Measurements from ENCODE around the gene COQ3. TPM values are rescaled to one million over a fixed set of nuclear protein-coding genes. Genes with fewer than 3 reads are reported as not detected.

COQ3 gene
- total and polyA plus RNA-seq, 2 of the 4 experiments (the other 2 are of a cell fraction): 8.2 to 8.9 TPM

DNA sequence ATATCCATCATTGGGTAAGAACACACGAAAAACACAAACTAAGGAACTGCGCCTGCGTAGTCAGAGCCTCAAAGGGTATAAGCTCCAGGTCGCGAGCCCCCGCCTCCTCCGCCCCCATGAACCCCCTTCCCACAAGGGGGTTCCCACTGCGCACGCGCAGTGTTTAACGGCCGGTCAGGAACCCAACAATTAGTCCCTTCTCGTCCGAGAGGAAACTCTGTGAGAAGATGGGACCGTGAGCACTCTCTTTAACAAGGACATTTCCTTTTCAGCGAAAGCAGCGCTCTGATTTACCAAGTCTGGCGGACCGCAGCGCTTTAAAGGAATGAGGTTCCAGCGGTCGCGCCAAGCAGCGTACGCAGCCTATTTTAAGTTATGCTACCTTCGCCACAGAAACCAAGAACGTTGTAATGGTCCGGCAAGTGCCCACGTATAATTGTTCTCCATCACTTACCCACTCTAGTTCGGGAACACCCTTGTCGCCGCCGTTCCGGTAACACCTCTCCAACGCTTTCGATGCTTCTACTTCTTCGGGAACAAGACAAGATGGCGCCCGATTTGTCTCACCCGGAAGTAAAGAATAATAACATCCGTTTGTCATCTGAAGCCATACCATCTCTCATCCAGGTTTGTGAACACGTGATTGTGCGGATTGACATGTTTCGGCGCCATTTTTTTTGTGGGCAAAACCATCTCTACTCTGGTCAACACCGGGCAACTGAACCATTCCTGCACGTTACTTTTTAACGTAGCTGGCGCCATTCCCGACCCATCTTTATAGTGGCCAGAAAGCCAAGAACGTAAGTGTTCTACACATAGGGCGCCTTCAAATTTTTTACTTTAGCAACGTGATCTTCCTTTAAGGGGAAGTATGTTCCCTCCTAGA, 31.0 kb upstream of the COQ3 start, which contains the start of gene PNISR (continued):
- no peak for TF ChIP-seq MAFK (IDR thresholded peaks at IDR 0.05; ENCODE audit: low read depth, low read length)
- TF ChIP-seq, protein P1, sequence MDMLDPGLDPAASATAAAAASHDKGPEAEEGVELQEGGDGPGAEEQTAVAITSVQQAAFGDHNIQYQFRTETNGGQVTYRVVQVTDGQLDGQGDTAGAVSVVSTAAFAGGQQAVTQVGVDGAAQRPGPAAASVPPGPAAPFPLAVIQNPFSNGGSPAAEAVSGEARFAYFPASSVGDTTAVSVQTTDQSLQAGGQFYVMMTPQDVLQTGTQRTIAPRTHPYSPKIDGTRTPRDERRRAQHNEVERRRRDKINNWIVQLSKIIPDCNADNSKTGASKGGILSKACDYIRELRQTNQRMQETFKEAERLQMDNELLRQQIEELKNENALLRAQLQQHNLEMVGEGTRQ (IDR thresholded peaks at IDR 0.05; ENCODE audit: low read depth, low read length): peak; percentile 94

DNA sequence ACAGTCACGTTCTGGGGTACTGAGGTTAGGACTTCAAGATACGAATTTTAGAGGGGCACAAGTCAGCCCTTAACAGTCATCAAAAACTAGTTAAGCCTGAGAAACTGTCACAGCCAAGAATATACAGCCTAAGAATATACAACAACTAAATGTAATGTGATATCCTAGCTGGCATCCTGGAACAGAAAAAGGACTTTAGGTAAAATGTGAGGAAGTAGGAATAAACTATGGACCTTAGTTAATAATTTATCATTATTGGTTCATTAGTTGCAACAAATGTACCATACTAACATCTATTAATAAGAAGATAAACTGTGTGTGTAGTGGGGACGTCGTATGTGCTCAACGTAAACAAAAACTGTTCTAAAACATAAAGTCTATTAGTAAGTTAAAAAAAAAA, 30.0 kb upstream of the COQ3 start:
- H3K9me3 ChIP-seq (ENCODE audit: control insufficient read depth, insufficient read depth, low read length): no peaks in the 10 kb centered on the region
- H3K36me3 ChIP-seq (ENCODE audit: control insufficient read depth, insufficient read depth, low read length): no peaks in the 10 kb centered on the region
- H3K4ac ChIP-seq (ENCODE audit: low read depth, low read length): no peak overlapping the region
- H2BK5ac ChIP-seq (ENCODE audit: low read depth, low read length, poor library complexity, severe bottlenecking): no peak overlapping the region
- ATAC-seq (ENCODE audit: low read depth) (no peak), DNase-seq (no peak)
- CTCF ChIA-PET: interaction anchor here (0.6 to 1.3 kb wide), 2 partner anchors 93 to 678 kb away, joined by 3 to 4 read pairs; no protein-coding TSS in a partner anchor
- no peak overlapping the region for H2AK9ac ChIP-seq (replicated peaks; ENCODE audit: low read depth, low read length, poor library complexity)
- dilution Hi-C loops (cut with HindIII; ENCODE audit: low sequenced_read_pairs, unreplicated experiment) (no loop called here), in situ Hi-C loops (cut with MboI; ENCODE audit: low sequenced_read_pairs) (no loop called here), intact Hi-C loops (cut with micrococcal nuclease) (loop anchor here (1.0 kb wide), 1 partner anchor 9 kb away; no protein-coding TSS in a partner anchor)
- H3K4me2 ChIP-seq (ENCODE audit: low read depth, low read length): peak overlapping the region; percentile 55
- POLR2A ChIA-PET (ENCODE audit: unreplicated experiment): interaction anchor here (0.5 to 0.6 kb wide), 2 partner anchors 10 to 62 kb away, joined by 4 to 5 read pairs; no protein-coding TSS in a partner anchor
- peaks cover 5 to 37% of the 10 kb centered on the region in 2 experiments for H3K79me1 ChIP-seq (ENCODE audit: low read depth in 1 of 2, low read length in 2 of 2)
- peaks cover 52% of the 10 kb centered on the region for H4K20me1 ChIP-seq (ENCODE audit: insufficient read depth, low read length)
- 0 out of 2 replicates have a peak, but pooled peaks cover 2% of the 10 kb centered on the region for H3K9me1 ChIP-seq (ENCODE audit: insufficient read depth, low read length)
- no peak overlapping the region for H2BK120ac ChIP-seq (ENCODE audit: low read depth, low read length)
- no peak overlapping the region for H3K27ac ChIP-seq (ENCODE audit: insufficient read depth, low read length)
- no peak overlapping the region for H4K5ac ChIP-seq (ENCODE audit: low read depth, low read length)
- H3K56ac ChIP-seq (ENCODE audit: extremely low read depth, insufficient read depth, low read length): no peak overlapping the region
- H2BK20ac ChIP-seq (ENCODE audit: low read depth, low read length): no peak overlapping the region
- TSS peak; percentile 44 for BruUV-seq (replicated peaks)
- no peak overlapping the region for H3K14ac ChIP-seq (replicated peaks; ENCODE audit: low read depth, low read length)
- no peak overlapping the region for H3K18ac ChIP-seq (ENCODE audit: low read depth, low read length)
- WGBS, 2 experiments (ENCODE audit: extremely low coverage in 2 of 2, insufficient read length in 1 of 2): no CpG with 5 or more reads among the region's 5 CpGs
- H2AK5ac ChIP-seq (ENCODE audit: low read depth, low read length): no peak overlapping the region
- H4K8ac ChIP-seq (ENCODE audit: low read depth in 2 of 2, low read length in 2 of 2): no peak overlapping the region
- no peak overlapping the region for H2AFZ ChIP-seq (replicated peaks; ENCODE audit: low read length, poor library complexity)
- peak overlapping the region; percentile 52 for H3K4me3 ChIP-seq (ENCODE audit: insufficient read depth, low read depth, low read length)
- H2BK15ac ChIP-seq (ENCODE audit: low read depth, low read length): no peak overlapping the region
- no peak overlapping the region for H3K23ac ChIP-seq (ENCODE audit: low read depth, low read length)
- no peaks in the 10 kb centered on the region for H3K27me3 ChIP-seq (ENCODE audit: control insufficient read depth, insufficient read depth, low read length)
- no peak overlapping the region for H3K9ac ChIP-seq (ENCODE audit: low read depth, low read length)
- H4K91ac ChIP-seq (ENCODE audit: insufficient read depth, low read depth, low read length): no peak overlapping the region
- peaks cover 2% of the 10 kb centered on the region for H3K4me1 ChIP-seq (ENCODE audit: control insufficient read depth, insufficient read depth, low read length)
- TF ChIP-seq SMC3 (IDR thresholded peaks at IDR 0.05; ENCODE audit: low read depth, low read length) (no peak), NFE2L2 (IDR thresholded peaks at IDR 0.05; ENCODE audit: low read depth, low read length) (no peak), RCOR1 (IDR thresholded peaks at IDR 0.05; ENCODE audit: insufficient replicate concordance, low read length) (no peak), BHLHE40 (IDR thresholded peaks at IDR 0.05; ENCODE audit: low read depth, low read length) (no peak), FOS (IDR thresholded peaks at IDR 0.05; ENCODE audit: low read depth, low read length) (no peak), RAD21 (IDR thresholded peaks at IDR 0.05; ENCODE audit: low read length) (no peak), MAZ (IDR thresholded peaks at IDR 0.05; ENCODE audit: borderline replicate concordance, low read depth, low read length) (no peak), MXI1 (IDR thresholded peaks at IDR 0.05; ENCODE audit: borderline replicate concordance, low read depth, low read length) (no peak), CHD1 (IDR thresholded peaks at IDR 0.05; ENCODE audit: low read depth, low read length) (no peak)
- TF ChIP-seq, protein P1 (IDR thresholded peaks at IDR 0.05; ENCODE audit: low read depth, low read length): no peak
- TF ChIP-seq, protein P2, sequence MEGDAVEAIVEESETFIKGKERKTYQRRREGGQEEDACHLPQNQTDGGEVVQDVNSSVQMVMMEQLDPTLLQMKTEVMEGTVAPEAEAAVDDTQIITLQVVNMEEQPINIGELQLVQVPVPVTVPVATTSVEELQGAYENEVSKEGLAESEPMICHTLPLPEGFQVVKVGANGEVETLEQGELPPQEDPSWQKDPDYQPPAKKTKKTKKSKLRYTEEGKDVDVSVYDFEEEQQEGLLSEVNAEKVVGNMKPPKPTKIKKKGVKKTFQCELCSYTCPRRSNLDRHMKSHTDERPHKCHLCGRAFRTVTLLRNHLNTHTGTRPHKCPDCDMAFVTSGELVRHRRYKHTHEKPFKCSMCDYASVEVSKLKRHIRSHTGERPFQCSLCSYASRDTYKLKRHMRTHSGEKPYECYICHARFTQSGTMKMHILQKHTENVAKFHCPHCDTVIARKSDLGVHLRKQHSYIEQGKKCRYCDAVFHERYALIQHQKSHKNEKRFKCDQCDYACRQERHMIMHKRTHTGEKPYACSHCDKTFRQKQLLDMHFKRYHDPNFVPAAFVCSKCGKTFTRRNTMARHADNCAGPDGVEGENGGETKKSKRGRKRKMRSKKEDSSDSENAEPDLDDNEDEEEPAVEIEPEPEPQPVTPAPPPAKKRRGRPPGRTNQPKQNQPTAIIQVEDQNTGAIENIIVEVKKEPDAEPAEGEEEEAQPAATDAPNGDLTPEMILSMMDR (conservative IDR thresholded peaks at IDR 0.05; ENCODE audit: low read depth, low read length): no peak
